Measurements from ENCODE around the gene WDFY2.

- TF ChIP-seq CTCF (conservative IDR thresholded peaks at IDR 0.05; ENCODE audit: low read depth, low read length) (no peak), EZH2 (IDR thresholded peaks at IDR 0.05; ENCODE audit: low read length, unreplicated experiment) (no peak)
These were observed 40.6 kb downstream of the WDFY2 start for GRCh38 chr13:51624695-51625345.

Data from PC-3 (cell line).